ENCODE measurements around the gene ZC3HAV1. TPM values are rescaled to one million over a fixed set of nuclear protein-coding genes. Genes with fewer than 3 reads are reported as not detected.

ZC3HAV1 gene
- total RNA-seq, 1 donor from 2014 or later = 21.0 TPM

- no peak for DNase-seq (ENCODE audit: low read depth)
- H3K4me3 ChIP-seq (ENCODE audit: low read depth, low read length) = no peak overlapping the region
- TF ChIP-seq CTCF (conservative IDR thresholded peaks at IDR 0.05; ENCODE audit: low read depth, low read length) = no peak
Measured at GRCh38 chr7:139054101-139054500, 55.4 kb downstream of the ZC3HAV1 start.

- DNase-seq (ENCODE audit: low read depth) = no peak
- no peak for TF ChIP-seq CTCF (conservative IDR thresholded peaks at IDR 0.05; ENCODE audit: low read depth, low read length)
- no peak overlapping the region for H3K4me3 ChIP-seq (ENCODE audit: low read depth, low read length)
Measured at GRCh38 chr7:139051655-139052054, 57.9 kb downstream of the ZC3HAV1 start.

GRCh38 chr7:139049936-139050335, 59.6 kb downstream of the ZC3HAV1 start:
- H3K4me3 ChIP-seq (ENCODE audit: low read depth, low read length) = no peak overlapping the region
- TF ChIP-seq CTCF (conservative IDR thresholded peaks at IDR 0.05; ENCODE audit: low read depth, low read length) = no peak
- no peak for DNase-seq (ENCODE audit: low read depth)

- no peak for TF ChIP-seq CTCF (conservative IDR thresholded peaks at IDR 0.05; ENCODE audit: low read depth, low read length)
- no peak for DNase-seq (ENCODE audit: low read depth)
- H3K4me3 ChIP-seq (ENCODE audit: low read depth, low read length) = no peak overlapping the region
Measured at GRCh38 chr7:139049111-139049510, 60.4 kb downstream of the ZC3HAV1 start.

GRCh38 chr7:139047970-139048369, 61.5 kb downstream of the ZC3HAV1 start:
- H3K4me3 ChIP-seq (ENCODE audit: low read depth, low read length) = no peak overlapping the region
- TF ChIP-seq CTCF (conservative IDR thresholded peaks at IDR 0.05; ENCODE audit: low read depth, low read length) = no peak
- no peak for DNase-seq (ENCODE audit: low read depth)

- DNase-seq (ENCODE audit: low read depth) = no peak
- no peak for TF ChIP-seq CTCF (conservative IDR thresholded peaks at IDR 0.05; ENCODE audit: low read depth, low read length)
Measured at GRCh38 chr7:139046143-139046542, 63.4 kb downstream of the ZC3HAV1 start.

More at GRCh38 chr7:139046143-139046542, 63.4 kb downstream of the ZC3HAV1 start:
- no peak overlapping the region for H3K4me3 ChIP-seq (ENCODE audit: low read depth, low read length)

Data from epithelial cell of proximal tubule (primary cell).